HCT116 (cell line): ENCODE results near the gene FAM83E. TPM values are rescaled to one million over a fixed set of nuclear protein-coding genes. Genes with fewer than 3 reads are reported as not detected.

Experiments used
- ATAC-seq: fragments of 200-7000 bp; cut with Tn5 transposase; 2 replicates; pipeline ENCODE4 v1.9.1; 2020; ENCODE audit warnings: mild to moderate bottlenecking, moderate library complexity
- BruUV-seq: library from RNA; stranded (reverse); fragments of 400-500 nt; replicated peaks from 2 replicates; lab custom pipeline; 2021; lab: Mats Ljungman, UMichigan
- CTCF ChIA-PET: fragments of 300-600 bp; sonication (Branson Sonifier 250); formaldehyde crosslinking; loops from one replicate; lab custom pipeline; 2021; ENCODE audit warnings: antibody characterized with exemption; lab: Charles Lee
- POLR2A ChIA-PET: fragments of 300-600, 350-600 bp; sonication (Branson Sonifier 250); formaldehyde crosslinking; loops from one replicate; lab custom pipeline; 2021; ENCODE audit warnings: antibody characterized with exemption; lab: Charles Lee
- RAD21 ChIA-PET, 2 experiments: fragments of 300-600 bp; sonication (Branson Sonifier 250); formaldehyde crosslinking; loops; one replicate each; lab custom pipeline; 2023; ENCODE audit warnings: low total read pairs in 2 of 2; ENCODE audit not compliant: uncharacterized antibody in 2 of 2, unreplicated experiment in 2 of 2, low non-redundant PET in 1 of 2; lab: Charles Lee
- DNase-seq: peaks from one replicate; pipeline ENCODE4 v3.0.0-alpha.2; 2010; ENCODE audit warnings: low read depth, low spot score
- H2AFZ ChIP-seq: fragments of 200-600 bp; shearing (Covaris generic), sonication (generic); 2 replicates; pipeline ENCODE4 v1.6.1; 2017; ENCODE audit warnings: low read depth, mixed run types, mixed read lengths, antibody characterized with exemption, low read length; ENCODE audit not compliant: poor library complexity, severe bottlenecking
- H3K27ac ChIP-seq: 2 replicates; pipeline ENCODE4 v1.5.1; 2012; ENCODE audit warnings: low read depth, low read length
- H3K27me3 ChIP-seq: fragments of 200-600 bp; sonication (generic); 2 replicates; pipeline ENCODE4 v1.6.1; 2016; ENCODE audit warnings: mixed run types, low read length, mixed read lengths; ENCODE audit not compliant: insufficient read depth
- H3K36me3 ChIP-seq, 2 experiments: fragments of 200-500 bp in 1 of 2; fragments of 200-600 bp in 1 of 2; sonication (Bioruptor generic) in 1 of 2; sonication (generic) in 1 of 2; 2 replicates each; pipeline versions ENCODE4 v1.5.1 to v1.6.1; 2014 to 2016; ENCODE audit warnings: low read length in 2 of 2, inconsistent platforms in 1 of 2, mixed read lengths in 1 of 2, mixed run types in 1 of 2; ENCODE audit not compliant: insufficient read depth in 2 of 2, control insufficient read depth in 1 of 2
- H3K4me1 ChIP-seq, 2 experiments: fragments of 200-600 bp in 1 of 2; sonication (generic) in 1 of 2; 2 replicates each; pipeline versions ENCODE4 v1.5.1 to v1.6.1; 2012 to 2017; ENCODE audit warnings: low read length in 2 of 2, inconsistent platforms in 1 of 2, mild to moderate bottlenecking in 1 of 2, mixed read lengths in 1 of 2, mixed run types in 1 of 2, moderate library complexity in 1 of 2; ENCODE audit not compliant: insufficient read depth in 2 of 2, control insufficient read depth in 1 of 2
- H3K4me2 ChIP-seq: fragments of 200-600 bp; sonication (generic); 2 replicates; pipeline ENCODE4 v1.6.1; 2017; ENCODE audit warnings: mixed run types, low read length, mixed read lengths
- H3K4me3 ChIP-seq, 2 experiments: fragments of 200-600 bp in 1 of 2; sonication (generic) in 1 of 2; replicated peaks in 1 of 2; 2 replicates each; pipeline ENCODE4 v1.5.1; 2011 to 2016; ENCODE audit warnings: low read length in 2 of 2, control low read depth in 1 of 2, low read depth in 1 of 2, mild to moderate bottlenecking in 1 of 2, mixed read lengths in 1 of 2, mixed run types in 1 of 2
- H3K79me2 ChIP-seq: fragments of 200-600 bp; sonication (generic); 2 replicates; pipeline ENCODE4 v1.6.1; 2017; ENCODE audit warnings: mild to moderate bottlenecking, mixed run types, low read length, moderate library complexity, mixed read lengths; ENCODE audit not compliant: insufficient read depth
- H3K9ac ChIP-seq: fragments of 200-600 bp; sonication (generic); 2 replicates; pipeline ENCODE4 v1.6.1; 2016; ENCODE audit warnings: low read length, mixed read lengths
- H3K9me2 ChIP-seq: fragments of 200-600 bp; sonication (generic), shearing (Covaris generic); 2 replicates; pipeline ENCODE4 v1.6.1; 2017; ENCODE audit warnings: mixed run types, mild to moderate bottlenecking, moderate library complexity; ENCODE audit not compliant: insufficient read depth
- H3K9me3 ChIP-seq, 2 experiments: fragments of 200-500 bp in 1 of 2; fragments of 200-600 bp in 1 of 2; sonication (Bioruptor generic) in 1 of 2; sonication (generic) in 1 of 2; 2 replicates each; pipeline ENCODE4 v1.6.1; 2014 to 2017; ENCODE audit warnings: low read length in 2 of 2, mixed read lengths in 2 of 2, inconsistent platforms in 1 of 2, low read depth in 1 of 2, mild to moderate bottlenecking in 1 of 2, mixed run types in 1 of 2, moderate library complexity in 1 of 2; ENCODE audit not compliant: control insufficient read depth in 1 of 2, insufficient read depth in 1 of 2
- H4K20me1 ChIP-seq: fragments of 200-600 bp; sonication (generic), shearing (Covaris generic); 2 replicates; pipeline ENCODE4 v1.6.1; 2017; ENCODE audit warnings: mixed run types, mild to moderate bottlenecking, moderate library complexity; ENCODE audit not compliant: insufficient read depth
- CTCF ChIP-seq, 3 experiments: fragments of 200-600 bp in 1 of 3; sonication (generic) in 1 of 3; IDR thresholded peaks in 2 of 3; conservative IDR thresholded peaks in 1 of 3; 2 replicates each; pipeline ENCODE4 v1.5.1; 2012 to 2017; ENCODE audit warnings: low read depth in 2 of 3, low read length in 2 of 3, antibody characterized with exemption in 1 of 3, borderline replicate concordance in 1 of 3, control low read depth in 1 of 3, mild to moderate bottlenecking in 1 of 3, mixed read lengths in 1 of 3, mixed run types in 1 of 3, moderate library complexity in 1 of 3; ENCODE audit not compliant: insufficient read depth in 1 of 3
- ELF1 ChIP-seq: IDR thresholded peaks from 2 replicates; pipeline ENCODE4 v1.6.1; 2012; ENCODE audit warnings: low read depth, borderline replicate concordance
- EZH2 ChIP-seq: fragments of 200-600 bp; sonication (generic); IDR thresholded peaks from 2 replicates; pipeline ENCODE4 v1.6.1; 2017; ENCODE audit warnings: antibody characterized with exemption, mixed run types
- EZH2phosphoT487 ChIP-seq: fragments of 200-600 bp; IDR thresholded peaks from 2 replicates; pipeline ENCODE4 v1.6.1; 2018; ENCODE audit warnings: antibody characterized with exemption, borderline replicate concordance
- FOSL1 ChIP-seq: IDR thresholded peaks from 2 replicates; pipeline ENCODE4 v1.6.1; 2012; ENCODE audit warnings: low read depth
- MAX ChIP-seq: IDR thresholded peaks from 2 replicates; pipeline ENCODE4 v1.6.1; 2012
- POLR2A ChIP-seq: IDR thresholded peaks from 2 replicates; pipeline ENCODE4 v1.7.0; 2011; ENCODE audit warnings: borderline replicate concordance; ENCODE audit not compliant: insufficient read depth, insufficient read length; ENCODE audit errors: extremely low read depth
- SRF ChIP-seq: IDR thresholded peaks from 2 replicates; pipeline ENCODE4 v1.6.1; 2012; ENCODE audit warnings: low read depth
- intact Hi-C: fragments of 100-400 bp; cut with micrococcal nuclease; formaldehyde crosslinking; loops from 2 replicates; pipeline ENCODE4 v1.10.0; 2022
- total RNA-seq: library from RNA; stranded (reverse); gene quantifications from one replicate; pipeline ENCODE4 v1.2.1, GENCODE V29; 2021; ENCODE audit not compliant: unreplicated experiment

Gene FAM83E
- total RNA-seq, 1 experiment from 2014 or later: 6.8 TPM

GRCh38 chr19:48606463-48607358, 8.2 kb downstream of the FAM83E start, which contains the start of gene SPACA4:
Gene SPACA4, plus strand, starts transcription at chr19:48606742. Its CDS starts 237 bp downstream, at chr19:48606979.
- no peak for ATAC-seq
- CTCF ChIA-PET: interaction anchor here (0.7 kb wide), 1 partner anchor 116 kb away, joined by 3 read pairs; no protein-coding TSS in a partner anchor
- no peak within 1 kb of the TSS for H3K9ac ChIP-seq
- TF ChIP-seq POLR2A (no peak), CTCF (IDR thresholded peaks at IDR 0.05 in 2 of 3, conservative IDR thresholded peaks at IDR 0.05 in 1 of 3; ENCODE audit: borderline replicate concordance in 1 of 3, insufficient read depth in 1 of 3, low read depth in 2 of 3, low read length in 2 of 3) (no peak), FOSL1 (no peak), SRF (no peak), MAX (no peak), ELF1 (no peak), EZH2 (no peak), EZH2phosphoT487 (no peak)
- TF ChIP-seq, all 23 proteins: peak for 0
- Histone ChIP-seq H3K9me2 (no peaks in the 10 kb centered on the region), H2AFZ (no peak within 1 kb of the TSS), H4K20me1 (no peaks in the 10 kb centered on the region), H3K79me2 (no peaks in the 10 kb centered on the region), H3K4me1 (peaks cover 5 to 12% of the 10 kb centered on the region in 2 experiments; a peak in 3 of 4 replicates), H3K27ac (no peak within 1 kb of the TSS), H3K27me3 (no peaks in the 10 kb centered on the region), H3K4me3 (no peak within 1 kb of the TSS), H3K36me3 (no peaks in the 10 kb centered on the region), H3K9me3 (no peaks in the 10 kb centered on the region), H3K4me2 (no peak within 1 kb of the TSS)
- intact Hi-C loops: no loop called here
- ChIA-PET RAD21 (no interaction called here), POLR2A (interaction anchor here (2.1 kb wide), 1 partner anchor 12 kb away, joined by 9 read pairs; the partner anchor contains the start of genes RPL18 and SPHK2)
- no TSS peak for BruUV-seq
- DNase-seq: no peak
